GM23338 (cell line): ENCODE results near the gene GNG12. TPM values are rescaled to one million over a fixed set of nuclear protein-coding genes. Genes with fewer than 3 reads are reported as not detected.
A peak's percentile ranks its signal among the peaks of the same experiment; 100 is the strongest.

ENCODE experiments used
- ATAC-seq: fragments of 200-7000 bp; cut with Tn5 transposase; 3 replicates; pipeline ENCODE4 v1.9.1; 2020
- DNase-seq: peaks from one replicate; pipeline ENCODE4 v3.0.0-alpha.2; 2015; ENCODE audit warnings: low spot score
- H2AFZ ChIP-seq: fragments of 200-600 bp; sonication (generic); 2 replicates; pipeline ENCODE4 v1.8.0; 2016; ENCODE audit warnings: antibody characterized with exemption, mild to moderate bottlenecking, moderate library complexity
- H3F3A ChIP-seq: fragments of 200-600 bp; sonication (generic); replicated peaks from 2 replicates; pipeline ENCODE4 v1.8.0; 2017; ENCODE audit warnings: antibody characterized with exemption, mixed run types, low read depth
- H3K27ac ChIP-seq: fragments of 200-600 bp; sonication (generic); 2 replicates; pipeline ENCODE4 v1.6.1; 2016; ENCODE audit warnings: low read depth
- H3K27me3 ChIP-seq: fragments of 200-600 bp; sonication (generic); 2 replicates; pipeline ENCODE4 v1.8.0; 2016; ENCODE audit warnings: mild to moderate bottlenecking, mixed run types, moderate library complexity; ENCODE audit not compliant: insufficient read depth
- H3K36me3 ChIP-seq: fragments of 200-600 bp; sonication (generic); 2 replicates; pipeline ENCODE4 v1.8.0; 2016; ENCODE audit warnings: mild to moderate bottlenecking; ENCODE audit not compliant: insufficient read depth
- H3K4me1 ChIP-seq: fragments of 200-600 bp; sonication (generic); 2 replicates; pipeline ENCODE4 v1.8.0; 2016; ENCODE audit warnings: mild to moderate bottlenecking, moderate library complexity; ENCODE audit not compliant: insufficient read depth
- H3K4me2 ChIP-seq: fragments of 200-600 bp; sonication (generic); 2 replicates; pipeline ENCODE4 v1.7.1; 2017; ENCODE audit warnings: mixed run types
- H3K4me3 ChIP-seq: fragments of 200-600 bp; sonication (generic); 2 replicates; pipeline ENCODE4 v1.6.1; 2016; ENCODE audit warnings: mixed run types
- H3K79me2 ChIP-seq: fragments of 200-600 bp; sonication (generic); replicated peaks from 2 replicates; pipeline ENCODE4 v1.8.0; 2017; ENCODE audit warnings: mild to moderate bottlenecking; ENCODE audit not compliant: insufficient read depth
- H3K9me2 ChIP-seq: fragments of 200-600 bp; sonication (generic); 2 replicates; pipeline ENCODE4 v1.8.0; 2017; ENCODE audit not compliant: insufficient read depth
- H4K20me1 ChIP-seq: fragments of 200-600 bp; sonication (generic); replicated peaks from 2 replicates; pipeline ENCODE4 v1.8.0; 2017; ENCODE audit warnings: mild to moderate bottlenecking; ENCODE audit not compliant: insufficient read depth
- H3K27ac Mint-ChIP-seq: 2 replicates; pipeline ENCODE4 v1.8.0; 2020; ENCODE audit warnings: inconsistent platforms, mild to moderate bottlenecking, moderate library complexity, mixed read lengths
- H3K27me3 Mint-ChIP-seq: 3 replicates; pipeline ENCODE4 v1.8.0; 2022; ENCODE audit warnings: low read depth, mild to moderate bottlenecking, moderate library complexity, mixed read lengths, inconsistent platforms; ENCODE audit not compliant: insufficient read depth, poor library complexity
- H3K36me3 Mint-ChIP-seq: 3 replicates; pipeline ENCODE4 v1.8.0; 2021; ENCODE audit warnings: low read depth, mild to moderate bottlenecking, inconsistent platforms, moderate library complexity, mixed read lengths
- H3K4me1 Mint-ChIP-seq: 3 replicates; pipeline ENCODE4 v1.8.0; 2020; ENCODE audit warnings: mild to moderate bottlenecking, inconsistent platforms, mixed read lengths
- H3K4me3 Mint-ChIP-seq: 3 replicates; pipeline ENCODE4 v1.8.0; 2021; ENCODE audit warnings: moderate library complexity, mild to moderate bottlenecking, inconsistent platforms, mixed read lengths
- H3K9me3 Mint-ChIP-seq: 3 replicates; pipeline ENCODE4 v1.8.0; 2020; ENCODE audit warnings: moderate library complexity, mild to moderate bottlenecking, inconsistent platforms, mixed read lengths
- ETS1 ChIP-seq: IDR thresholded peaks from 2 replicates; pipeline ENCODE4 v1.6.1; 2016; ENCODE audit warnings: antibody characterized with exemption
- EZH2phosphoT487 ChIP-seq: fragments of 200-600 bp; sonication (generic); IDR thresholded peaks from one replicate; pipeline ENCODE4 v1.8.1; 2018; ENCODE audit warnings: antibody characterized with exemption; ENCODE audit not compliant: unreplicated experiment
- NANOG ChIP-seq: IDR thresholded peaks from 2 replicates; pipeline ENCODE4 v1.6.1; 2016; ENCODE audit warnings: antibody characterized with exemption, borderline replicate concordance
- POLR2AphosphoS5 ChIP-seq: IDR thresholded peaks from 2 replicates; pipeline ENCODE4 v1.6.1; 2016; ENCODE audit warnings: antibody characterized with exemption, low read depth
- REST ChIP-seq: IDR thresholded peaks from one replicate; pipeline ENCODE4 v1.6.1; 2018; ENCODE audit warnings: antibody characterized with exemption; ENCODE audit not compliant: unreplicated experiment
- STAT1 ChIP-seq: IDR thresholded peaks from one replicate; pipeline ENCODE4 v1.6.1; 2016; ENCODE audit warnings: antibody characterized with exemption; ENCODE audit not compliant: unreplicated experiment
- ZNF331 ChIP-seq: fragments of 250-450 bp; sonication (Bioruptor Pico); IDR thresholded peaks from 2 replicates; pipeline ENCODE4 v1.5.0; 2020; ENCODE audit warnings: low read depth, mild to moderate bottlenecking, moderate library complexity
- polyA plus RNA-seq: library from polyadenylated mRNA; unstranded; fragments of >200 nt; fragmentation: Nextera tagmentation; extraction: Ambion mirVana; gene quantifications from 2 replicates; pipeline ENCODE4 v1.2.1, GENCODE V29; 2016
- total RNA-seq: library from RNA; depleted of rRNA; stranded (reverse); fragments of >200 nt; shearing (Covaris generic); gene quantifications from 2 replicates; pipeline ENCODE4 v1.2.3, GENCODE V29; 2014

GNG12 gene
- total and polyA plus RNA-seq, 2 experiments from 2014 or later = 13.4 to 33.0 TPM

- peaks cover 42% of the 10 kb centered on the region for H3K4me1 Mint-ChIP-seq
These were observed 11.7 kb upstream of the GNG12 start for GRCh38 chr1:67844988-67845387.

GRCh38 chr1:67843746-67844145 is 10.5 kb upstream of the GNG12 start:
- Mint-ChIP-seq H3K27ac (0 out of 2 replicates have a peak overlapping the region, but pooled peaks have one; percentile 4), H3K9me3 (no peaks in the 10 kb centered on the region), H3K27me3 (peaks cover 2% of the 10 kb centered on the region), H3K4me1 (peaks cover 47% of the 10 kb centered on the region), H3K36me3 (no peaks in the 10 kb centered on the region), H3K4me3 (no peak overlapping the region)
- Histone ChIP-seq H3K4me3 (no peak overlapping the region), H2AFZ (no peak overlapping the region), H3K4me1 (peaks cover 48% of the 10 kb centered on the region), H3F3A (no peaks in the 10 kb centered on the region), H3K79me2 (no peaks in the 10 kb centered on the region), H3K27ac (no peak overlapping the region), H3K4me2 (no peak overlapping the region), H3K27me3 (no peaks in the 10 kb centered on the region), H4K20me1 (no peaks in the 10 kb centered on the region), H3K36me3 (no peaks in the 10 kb centered on the region), H3K9me2 (no peaks in the 10 kb centered on the region; the same call in 1 of the 2 replicates)
- TF ChIP-seq EZH2phosphoT487 (no peak), POLR2AphosphoS5 (no peak), REST (no peak), NANOG (no peak)
- DNase-seq (no peak), ATAC-seq (no peak)

More at GRCh38 chr1:67844988-67845387, 11.7 kb upstream of the GNG12 start:
- Histone ChIP-seq H3K36me3 (no peaks in the 10 kb centered on the region), H3K4me2 (no peak overlapping the region), H3K27me3 (no peaks in the 10 kb centered on the region), H2AFZ (no peak overlapping the region), H4K20me1 (no peaks in the 10 kb centered on the region), H3K9me2 (no peaks in the 10 kb centered on the region; the same call in 1 of the 2 replicates), H3K79me2 (no peaks in the 10 kb centered on the region), H3K4me1 (peaks cover 37% of the 10 kb centered on the region), H3K4me3 (no peak overlapping the region), H3K27ac (no peak overlapping the region), H3F3A (no peaks in the 10 kb centered on the region)
- H3K9me3 Mint-ChIP-seq = no peaks in the 10 kb centered on the region
- no peak overlapping the region for H3K27ac Mint-ChIP-seq
- peaks cover 2% of the 10 kb centered on the region for H3K27me3 Mint-ChIP-seq
- H3K36me3 Mint-ChIP-seq = no peaks in the 10 kb centered on the region
- no peak for TF ChIP-seq ZNF331 (CRISPR knock-in tag)
- TF ChIP-seq ETS1 = no peak
- TF ChIP-seq EZH2phosphoT487 = no peak
- TF ChIP-seq STAT1 = no peak
- no peak for TF ChIP-seq POLR2AphosphoS5
- ATAC-seq (no peak), DNase-seq (no peak)
- H3K4me3 Mint-ChIP-seq = no peak overlapping the region
